ENCODE measurements around the gene FGR. TPM values are rescaled to one million over a fixed set of nuclear protein-coding genes. Genes with fewer than 3 reads are reported as not detected.

Gene FGR
- polyA plus RNA-seq, 1 donor (not counting 4 experiments of a cell fraction or from before 2014, with no cell fraction given), result 0.04 TPM

DNA sequence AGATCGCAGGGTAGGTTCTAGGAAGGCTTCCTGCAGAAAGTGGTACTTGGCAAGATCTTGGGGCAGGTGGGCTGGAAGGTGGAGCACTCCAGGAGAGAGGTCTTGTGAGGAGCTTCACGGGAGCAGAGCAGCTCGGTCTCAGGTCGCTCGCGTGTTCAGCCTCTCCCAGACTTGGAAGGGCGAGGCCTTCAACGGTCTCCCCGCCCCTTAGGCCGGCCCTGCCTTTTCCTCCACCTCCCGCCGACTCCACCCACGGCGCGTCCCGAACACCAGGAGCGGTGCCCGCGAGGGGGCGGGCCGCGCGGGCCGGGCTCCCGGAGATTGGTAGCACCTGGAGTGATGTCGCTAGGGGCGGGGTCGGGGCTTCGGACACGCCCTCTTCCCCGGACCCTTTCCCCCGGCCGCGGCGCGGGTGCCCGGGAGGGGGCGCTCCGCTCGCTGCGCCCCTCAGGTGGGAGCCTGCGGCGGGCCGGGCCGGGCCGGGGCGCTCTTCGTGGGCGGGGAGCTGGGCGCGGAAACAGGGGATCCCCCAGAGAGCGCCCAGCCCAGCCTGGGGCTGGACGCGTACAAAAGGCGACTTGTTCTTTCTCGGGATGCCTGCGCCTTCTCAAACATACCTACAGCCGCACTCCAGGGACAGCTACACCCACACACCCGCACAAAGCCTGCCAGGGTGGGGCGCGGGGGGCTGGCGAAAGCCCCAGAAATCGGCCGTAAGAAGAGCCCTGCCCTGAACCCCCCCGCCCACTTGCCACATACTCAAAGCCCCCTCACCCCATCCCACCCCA lies 66.5 kb downstream of the FGR start:
- Histone ChIP-seq H3K9me3 (ENCODE audit: control insufficient read depth, low read depth, low read length) (no peaks in the 10 kb centered on the region), H3K4me2 (ENCODE audit: control insufficient read depth, extremely low read depth, insufficient read depth, low read depth, low read length) (peak overlapping the region; percentile 80), H3K79me2 (ENCODE audit: control insufficient read depth, insufficient read depth, low read length) (peaks cover 39% of the 10 kb centered on the region), H3K4me1 (ENCODE audit: control insufficient read depth, extremely low read depth, insufficient read depth, low read length) (peaks cover 57% of the 10 kb centered on the region), H3K9me1 (ENCODE audit: control insufficient read depth, extremely low read depth, insufficient read depth, low read length) (no peaks in the 10 kb centered on the region), H2AFZ (ENCODE audit: control insufficient read depth, low read length) (no peak overlapping the region), H3K9ac (ENCODE audit: control insufficient read depth, extremely low read depth, insufficient read depth, low read length) (peak overlapping the region; percentile 54), H3K36me3 (ENCODE audit: control insufficient read depth in 2 of 2, extremely low read depth in 1 of 2, insufficient read depth in 2 of 2, low read length in 2 of 2) (peaks cover 3 to 8% of the 10 kb centered on the region in 2 experiments), H3K27ac (ENCODE audit: control insufficient read depth, insufficient read depth, low read length) (peak overlapping the region; percentile 50), H3K27me3 (ENCODE audit: control insufficient read depth, extremely low read depth, insufficient read depth, low read length) (no peaks in the 10 kb centered on the region), H3K4me3 (ENCODE audit: control insufficient read depth in 2 of 3, extremely low read depth in 1 of 3, insufficient read depth in 2 of 3, low read depth in 1 of 3, low read length in 3 of 3) (peak overlapping the region in 1 of 3 experiments; percentile 26), H4K20me1 (ENCODE audit: control insufficient read depth, extremely low read depth, insufficient read depth, low read length) (no peaks in the 10 kb centered on the region)
- FAIRE-seq (peak; percentile 61), DNase-seq (ENCODE audit: low read depth, low spot score) (peak; percentile 78)
- dilution Hi-C loops (cut with MboI; ENCODE audit: extremely low pct_ligation_motif_present, low sequenced_read_pairs), result no loop called here
- TF ChIP-seq, protein P1, sequence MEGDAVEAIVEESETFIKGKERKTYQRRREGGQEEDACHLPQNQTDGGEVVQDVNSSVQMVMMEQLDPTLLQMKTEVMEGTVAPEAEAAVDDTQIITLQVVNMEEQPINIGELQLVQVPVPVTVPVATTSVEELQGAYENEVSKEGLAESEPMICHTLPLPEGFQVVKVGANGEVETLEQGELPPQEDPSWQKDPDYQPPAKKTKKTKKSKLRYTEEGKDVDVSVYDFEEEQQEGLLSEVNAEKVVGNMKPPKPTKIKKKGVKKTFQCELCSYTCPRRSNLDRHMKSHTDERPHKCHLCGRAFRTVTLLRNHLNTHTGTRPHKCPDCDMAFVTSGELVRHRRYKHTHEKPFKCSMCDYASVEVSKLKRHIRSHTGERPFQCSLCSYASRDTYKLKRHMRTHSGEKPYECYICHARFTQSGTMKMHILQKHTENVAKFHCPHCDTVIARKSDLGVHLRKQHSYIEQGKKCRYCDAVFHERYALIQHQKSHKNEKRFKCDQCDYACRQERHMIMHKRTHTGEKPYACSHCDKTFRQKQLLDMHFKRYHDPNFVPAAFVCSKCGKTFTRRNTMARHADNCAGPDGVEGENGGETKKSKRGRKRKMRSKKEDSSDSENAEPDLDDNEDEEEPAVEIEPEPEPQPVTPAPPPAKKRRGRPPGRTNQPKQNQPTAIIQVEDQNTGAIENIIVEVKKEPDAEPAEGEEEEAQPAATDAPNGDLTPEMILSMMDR (optimal IDR thresholded peaks at IDR 0.05 in 1 of 3, IDR thresholded peaks at IDR 0.05 in 1 of 3, conservative IDR thresholded peaks at IDR 0.05 in 1 of 3; ENCODE audit: extremely low read depth in 1 of 3, insufficient read depth in 2 of 3, low read length in 3 of 3), result peak in 1 of 3 experiments; percentile 53
- TF ChIP-seq EZH2 (IDR thresholded peaks at IDR 0.05; ENCODE audit: low read length), result no peak

DNA sequence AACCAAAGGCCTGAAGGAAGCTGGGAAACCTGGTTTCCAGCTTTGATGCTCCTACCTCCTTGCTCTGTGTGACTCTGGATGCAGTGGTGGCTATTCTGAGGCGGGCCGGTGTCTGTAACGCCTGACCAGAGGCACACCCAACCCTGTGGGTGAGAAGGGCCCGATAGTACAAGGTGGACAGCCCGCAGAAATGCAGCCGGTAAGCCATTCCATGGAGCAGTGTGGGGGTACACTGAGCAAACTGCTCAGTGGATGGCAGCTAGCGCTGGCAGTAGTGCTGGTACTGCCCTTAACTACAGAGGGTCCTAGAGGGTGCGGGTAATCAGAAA lies 67.0 kb downstream of the FGR start:
- Histone ChIP-seq H3K9ac (ENCODE audit: control insufficient read depth, extremely low read depth, insufficient read depth, low read length) (peak overlapping the region; percentile 51), H3K27me3 (ENCODE audit: control insufficient read depth, extremely low read depth, insufficient read depth, low read length) (no peaks in the 10 kb centered on the region), H3K36me3 (ENCODE audit: control insufficient read depth in 2 of 2, extremely low read depth in 1 of 2, insufficient read depth in 2 of 2, low read length in 2 of 2) (peaks cover 3 to 8% of the 10 kb centered on the region in 2 experiments), H3K4me3 (ENCODE audit: control insufficient read depth in 2 of 3, extremely low read depth in 1 of 3, insufficient read depth in 2 of 3, low read depth in 1 of 3, low read length in 3 of 3) (peak overlapping the region in 1 of 3 experiments; percentile 26), H3K4me1 (ENCODE audit: control insufficient read depth, extremely low read depth, insufficient read depth, low read length) (peaks cover 51% of the 10 kb centered on the region), H2AFZ (ENCODE audit: control insufficient read depth, low read length) (no peak overlapping the region), H3K27ac (ENCODE audit: control insufficient read depth, insufficient read depth, low read length) (peak overlapping the region; percentile 50), H3K79me2 (ENCODE audit: control insufficient read depth, insufficient read depth, low read length) (peaks cover 40% of the 10 kb centered on the region), H4K20me1 (ENCODE audit: control insufficient read depth, extremely low read depth, insufficient read depth, low read length) (no peaks in the 10 kb centered on the region), H3K9me1 (ENCODE audit: control insufficient read depth, extremely low read depth, insufficient read depth, low read length) (no peaks in the 10 kb centered on the region), H3K9me3 (ENCODE audit: control insufficient read depth, low read depth, low read length) (no peaks in the 10 kb centered on the region), H3K4me2 (ENCODE audit: control insufficient read depth, extremely low read depth, insufficient read depth, low read depth, low read length) (peak overlapping the region; percentile 80)
- FAIRE-seq, result no peak
- no peak for TF ChIP-seq EZH2 (IDR thresholded peaks at IDR 0.05; ENCODE audit: low read length)
- TF ChIP-seq, protein P1 (optimal IDR thresholded peaks at IDR 0.05 in 1 of 3, IDR thresholded peaks at IDR 0.05 in 1 of 3, conservative IDR thresholded peaks at IDR 0.05 in 1 of 3; ENCODE audit: extremely low read depth in 1 of 3, insufficient read depth in 2 of 3, low read length in 3 of 3), result no peak
- no peak for DNase-seq (ENCODE audit: low read depth, low spot score)
- dilution Hi-C loops (cut with MboI; ENCODE audit: extremely low pct_ligation_motif_present, low sequenced_read_pairs), result no loop called here

Data from keratinocyte (primary cell).